Measurements from ENCODE around the gene LRRC8D. TPM values are rescaled to one million over a fixed set of nuclear protein-coding genes. Genes with fewer than 3 reads are reported as not detected.
A peak's percentile ranks its signal among the peaks of the same experiment; 100 is the strongest.

The LRRC8D gene
- total RNA-seq, 4 donors from 2014 or later, result 4.7 to 8.5 (median 6.5) TPM

DNA sequence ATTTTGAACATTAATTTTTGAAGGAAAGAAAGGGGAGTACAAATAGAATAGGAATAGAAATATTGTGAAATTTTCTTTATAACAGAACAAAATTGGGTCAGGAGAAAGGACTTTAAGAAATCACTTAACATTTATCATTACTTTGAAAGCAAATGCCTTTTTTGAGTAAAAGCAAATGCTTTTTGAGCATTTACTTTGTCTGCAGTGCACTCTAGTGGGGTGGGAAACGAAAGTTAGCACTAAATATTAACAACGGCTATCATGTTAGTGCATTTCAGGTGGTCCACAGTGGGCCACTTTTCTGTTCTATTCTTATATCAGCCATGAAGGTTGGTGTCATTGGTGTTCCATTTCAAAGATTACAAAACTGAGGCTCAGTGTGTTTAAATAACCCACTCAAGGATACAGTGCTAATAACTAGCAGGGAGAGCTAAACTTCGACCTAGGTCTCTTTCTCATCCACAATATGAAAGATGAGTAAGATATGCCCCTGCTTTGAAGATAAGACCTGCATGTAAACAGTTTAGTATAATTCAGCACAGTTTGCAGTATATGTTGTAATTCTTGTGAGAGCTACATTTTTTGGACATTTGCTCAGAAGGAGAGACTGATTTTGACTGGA is 13.4 kb downstream of the LRRC8D start:
- no peak overlapping the region for H3K4me3 ChIP-seq
- H3K36me3 ChIP-seq, result no peaks in the 10 kb centered on the region
- WGBS, 2 donors (ENCODE audit: low coverage in 1 of 2), result 50 to 52% methylated on average over 2 to 3 of the region's 3 CpGs
- no peak for ATAC-seq
- TF ChIP-seq POLR2AphosphoS5 (IDR thresholded peaks at IDR 0.05) (peak; percentile 31), EP300 (IDR thresholded peaks at IDR 0.05) (no peak), POLR2A (IDR thresholded peaks at IDR 0.05) (no peak)
- TF ChIP-seq, protein P1, sequence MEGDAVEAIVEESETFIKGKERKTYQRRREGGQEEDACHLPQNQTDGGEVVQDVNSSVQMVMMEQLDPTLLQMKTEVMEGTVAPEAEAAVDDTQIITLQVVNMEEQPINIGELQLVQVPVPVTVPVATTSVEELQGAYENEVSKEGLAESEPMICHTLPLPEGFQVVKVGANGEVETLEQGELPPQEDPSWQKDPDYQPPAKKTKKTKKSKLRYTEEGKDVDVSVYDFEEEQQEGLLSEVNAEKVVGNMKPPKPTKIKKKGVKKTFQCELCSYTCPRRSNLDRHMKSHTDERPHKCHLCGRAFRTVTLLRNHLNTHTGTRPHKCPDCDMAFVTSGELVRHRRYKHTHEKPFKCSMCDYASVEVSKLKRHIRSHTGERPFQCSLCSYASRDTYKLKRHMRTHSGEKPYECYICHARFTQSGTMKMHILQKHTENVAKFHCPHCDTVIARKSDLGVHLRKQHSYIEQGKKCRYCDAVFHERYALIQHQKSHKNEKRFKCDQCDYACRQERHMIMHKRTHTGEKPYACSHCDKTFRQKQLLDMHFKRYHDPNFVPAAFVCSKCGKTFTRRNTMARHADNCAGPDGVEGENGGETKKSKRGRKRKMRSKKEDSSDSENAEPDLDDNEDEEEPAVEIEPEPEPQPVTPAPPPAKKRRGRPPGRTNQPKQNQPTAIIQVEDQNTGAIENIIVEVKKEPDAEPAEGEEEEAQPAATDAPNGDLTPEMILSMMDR (IDR thresholded peaks at IDR 0.05), result no peak
- H3K9me3 ChIP-seq, result no peaks in the 10 kb centered on the region
- no peak overlapping the region for H3K27ac ChIP-seq
- peaks cover 0 to 21% (median 0%) of the 10 kb centered on the region in 3 donors for H3K4me1 ChIP-seq
- H3K27me3 ChIP-seq, result no peaks in the 10 kb centered on the region

DNA sequence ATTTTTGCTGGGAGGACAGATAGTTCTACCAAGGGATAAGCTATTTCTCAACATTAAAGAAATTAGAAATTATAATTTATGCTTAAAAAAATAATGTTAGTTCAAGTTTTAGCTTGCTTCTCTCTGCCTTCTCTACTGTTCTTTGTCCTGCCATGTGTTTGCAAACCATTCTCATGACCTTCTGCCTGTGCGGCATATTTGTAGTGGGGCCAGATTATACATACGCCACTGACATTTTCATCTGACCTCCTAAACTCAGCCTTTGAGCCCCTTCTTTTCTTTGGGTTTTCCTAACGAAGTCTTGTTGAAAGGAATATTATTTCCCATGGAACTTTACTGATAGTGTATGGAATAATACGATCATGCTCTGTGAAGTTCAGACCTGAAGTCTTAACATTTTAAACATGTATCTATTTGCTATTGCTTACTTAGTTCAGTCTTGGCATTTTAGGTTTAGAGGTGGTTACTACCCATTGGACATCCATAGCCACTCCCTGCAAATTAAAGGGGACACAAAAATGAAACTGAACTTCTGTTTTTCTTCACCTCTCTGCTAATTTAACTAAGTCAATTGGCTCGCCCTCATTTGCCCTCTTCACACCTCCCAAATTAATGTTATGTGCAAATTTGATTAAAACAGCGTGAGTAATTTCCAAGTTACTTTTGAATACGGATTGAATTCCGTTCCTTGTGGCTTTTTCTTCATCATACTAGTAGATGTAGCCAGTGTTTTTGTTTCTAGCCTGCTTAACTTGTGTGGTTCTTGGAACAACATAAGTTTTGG is 15.6 kb downstream of the LRRC8D start:
- Histone ChIP-seq H3K4me3 (no peak overlapping the region), H3K9me3 (no peaks in the 10 kb centered on the region), H3K36me3 (no peaks in the 10 kb centered on the region), H3K4me1 (peaks cover 0 to 21% (median 0%) of the 10 kb centered on the region in 3 donors), H3K27ac (no peak overlapping the region), H3K27me3 (no peaks in the 10 kb centered on the region)
- 74 to 81% methylated on average over 8 of the region's 8 CpGs for WGBS, 2 donors (ENCODE audit: low coverage in 1 of 2)
- no peak for ATAC-seq
- TF ChIP-seq POLR2A (IDR thresholded peaks at IDR 0.05) (no peak), EP300 (IDR thresholded peaks at IDR 0.05) (no peak), POLR2AphosphoS5 (IDR thresholded peaks at IDR 0.05) (no peak)
- TF ChIP-seq, protein P1 (IDR thresholded peaks at IDR 0.05), result no peak

DNA sequence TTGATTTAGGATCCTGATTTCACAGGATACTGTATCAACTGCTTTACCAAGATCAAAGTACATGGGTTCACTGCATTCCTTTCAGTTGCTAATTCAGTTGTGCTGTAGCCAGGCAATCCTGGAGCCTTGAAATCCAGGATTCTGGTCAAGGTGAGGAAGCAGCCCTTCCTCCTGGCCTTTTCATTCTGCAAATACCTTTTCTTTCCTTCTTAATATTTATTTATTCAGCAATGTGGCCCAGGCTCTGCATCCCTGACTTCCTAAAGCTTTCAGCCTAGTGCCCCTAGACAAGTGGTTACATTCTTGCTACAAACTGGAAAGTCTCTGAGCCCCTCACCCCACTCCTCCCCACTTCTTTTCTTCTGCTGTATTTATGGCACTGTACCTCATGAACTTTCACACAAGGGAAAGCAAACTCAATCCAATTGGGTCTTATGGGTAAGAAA is 16.2 kb downstream of the LRRC8D start:
- Histone ChIP-seq H3K9me3 (no peaks in the 10 kb centered on the region), H3K4me3 (no peak overlapping the region), H3K4me1 (peaks cover 0 to 21% (median 0%) of the 10 kb centered on the region in 3 donors), H3K36me3 (no peaks in the 10 kb centered on the region), H3K27ac (no peak overlapping the region), H3K27me3 (no peaks in the 10 kb centered on the region)
- no peak for ATAC-seq
- TF ChIP-seq, protein P1 (IDR thresholded peaks at IDR 0.05), result no peak
- TF ChIP-seq EP300 (IDR thresholded peaks at IDR 0.05), result no peak
- no peak for TF ChIP-seq POLR2AphosphoS5 (IDR thresholded peaks at IDR 0.05)
- no peak for TF ChIP-seq POLR2A (IDR thresholded peaks at IDR 0.05)

DNA sequence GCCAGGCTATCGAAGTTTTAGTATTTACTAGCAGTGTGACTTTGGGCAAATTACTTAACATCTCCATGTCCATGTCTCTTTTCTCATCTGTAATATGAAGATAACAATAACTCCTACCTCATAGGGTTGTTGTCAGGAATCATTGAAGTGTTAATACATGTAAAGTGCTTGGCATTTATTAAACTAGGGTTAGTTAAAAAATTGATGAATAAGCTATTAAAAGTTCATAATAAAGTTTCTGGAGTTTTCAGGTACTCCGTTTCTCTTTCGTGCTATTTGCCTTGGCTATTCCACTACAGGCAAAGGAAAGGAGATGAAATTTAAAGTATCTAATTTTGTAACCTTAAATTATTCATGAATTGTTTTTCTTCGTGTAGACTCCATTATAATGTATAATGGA is 16.7 kb downstream of the LRRC8D start:
- H3K27ac ChIP-seq, result no peak overlapping the region
- H3K36me3 ChIP-seq, result no peaks in the 10 kb centered on the region
- no peaks in the 10 kb centered on the region for H3K9me3 ChIP-seq
- TF ChIP-seq, protein P1 (IDR thresholded peaks at IDR 0.05), result peak in 1 of 4 experiments; percentile 5
- TF ChIP-seq EP300 (IDR thresholded peaks at IDR 0.05) (no peak), POLR2A (IDR thresholded peaks at IDR 0.05) (no peak), POLR2AphosphoS5 (IDR thresholded peaks at IDR 0.05) (no peak)
- 90 to 92% methylated on average over 4 of the region's 4 CpGs for WGBS, 2 donors (ENCODE audit: low coverage in 1 of 2)
- no peak for ATAC-seq
- H3K4me3 ChIP-seq, result no peak overlapping the region
- peaks cover 0 to 23% (median 1%) of the 10 kb centered on the region in 3 donors for H3K4me1 ChIP-seq
- no peaks in the 10 kb centered on the region for H3K27me3 ChIP-seq
